ENCODE measurements around the gene EIF4B.

DNA sequence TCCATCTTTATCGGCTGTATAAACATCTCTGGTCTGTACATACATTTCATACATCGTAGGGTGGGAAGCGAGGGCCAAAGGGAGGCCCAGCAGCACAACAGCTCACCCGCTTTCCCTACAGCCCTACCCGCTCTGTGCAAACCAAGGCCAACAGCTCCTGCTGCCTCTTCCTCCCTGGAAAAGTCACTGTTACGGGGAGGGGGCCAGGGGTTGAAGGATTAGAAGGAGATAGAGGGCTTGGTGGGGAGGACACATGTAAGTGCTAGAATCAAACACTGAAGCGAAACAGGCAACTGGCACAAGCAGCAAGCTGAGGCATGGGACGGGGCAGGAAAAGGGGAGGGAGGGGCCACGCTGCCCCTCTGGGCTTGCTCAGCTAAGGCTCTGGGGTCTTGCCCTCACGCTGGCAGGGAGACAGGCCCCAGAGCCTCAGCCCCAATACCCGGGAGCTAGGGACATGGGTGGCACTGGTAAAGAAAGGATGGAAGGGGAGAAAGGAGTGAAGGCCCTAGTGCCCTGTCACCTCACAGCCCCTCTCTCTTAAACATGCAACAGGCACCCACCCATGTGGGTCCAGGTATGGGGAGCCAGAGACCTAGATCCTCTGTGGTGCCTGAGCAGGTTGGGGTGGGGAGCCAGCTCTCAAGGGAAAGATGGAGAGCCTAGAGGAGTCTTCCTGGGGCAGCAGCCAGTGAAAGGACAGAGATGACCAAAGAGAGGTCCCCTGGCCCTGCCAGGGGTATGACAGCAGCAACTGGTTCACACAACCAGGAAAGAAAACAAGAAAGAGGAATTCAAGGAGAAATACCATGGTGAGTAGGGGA, 58.6 kb downstream of the EIF4B start:
- TF ChIP-seq CTCF (conservative IDR thresholded peaks at IDR 0.05 in 1 of 2, IDR thresholded peaks at IDR 0.05 in 1 of 2; ENCODE audit: extremely low read depth in 1 of 2, insufficient read depth in 1 of 2, low read depth in 1 of 2, low read length in 2 of 2), result no peak
- TF ChIP-seq EZH2 (IDR thresholded peaks at IDR 0.05; ENCODE audit: borderline replicate concordance, low read length), result no peak

All from mammary epithelial cell (primary cell).